Spinal cord (tissue), 10 donors: ENCODE data around the gene SPTY2D1. TPM values are rescaled to one million over a fixed set of nuclear protein-coding genes. Genes with fewer than 3 reads are reported as not detected.

ENCODE experiments used
- DNase-seq, 6 donors: peaks; one replicate each; pipeline versions ENCODE4 v3.0.0 to v3.0.0-alpha.2; 2013 to 2015; ENCODE audit warnings: low spot score in 6 of 6, low read depth in 4 of 6
- H3K27ac ChIP-seq: one replicate; pipeline ENCODE4 v1.5.1; 2013; ENCODE audit warnings: low read depth, low read length, control low read depth
- H3K27me3 ChIP-seq: one replicate; pipeline ENCODE4 v1.6.1; 2013; ENCODE audit warnings: low read length; ENCODE audit not compliant: control insufficient read depth, insufficient read depth
- H3K36me3 ChIP-seq: one replicate; pipeline ENCODE4 v1.6.1; 2013; ENCODE audit warnings: low read length; ENCODE audit not compliant: control insufficient read depth, insufficient read depth
- H3K4me1 ChIP-seq: one replicate; pipeline ENCODE4 v1.6.1; 2013; ENCODE audit warnings: low read length; ENCODE audit not compliant: control insufficient read depth, insufficient read depth
- H3K4me3 ChIP-seq: one replicate; pipeline ENCODE4 v1.5.1; 2013; ENCODE audit warnings: low read depth, low read length, control low read depth
- H3K9me3 ChIP-seq: one replicate; pipeline ENCODE4 v1.6.1; 2013; ENCODE audit warnings: low read length; ENCODE audit not compliant: control insufficient read depth, insufficient read depth
- WGBS: methylation state at CpG from one replicate; pipeline ENCODE4 v1.1.5; 2013; ENCODE audit warnings: missing lambda C conversion rate; ENCODE audit not compliant: insufficient coverage; 5-methylcytosine and 5-hydroxymethylcytosine counted together
- polyA plus RNA-seq, 2 donors: library from polyadenylated mRNA; unstranded; fragments of 120-200 nt; gene quantifications; one replicate each; pipeline ENCODE4 v1.2.1, GENCODE V29; 2013; ENCODE audit not compliant: insufficient read length in 2 of 2
- total RNA-seq, 2 donors: library from RNA; depleted of rRNA in 1 of 2; stranded (reverse); fragments of 120-200 nt in 1 of 2; fragments of >200 nt in 1 of 2; gene quantifications; one replicate each; pipeline versions ENCODE4 v1.2.3 to v1.2.4, GENCODE V29; 2013 to 2014
- donor health status: healthy.

SPTY2D1 gene
- total and polyA plus RNA-seq, 4 donors = 7.5 to 21.3 (median 13.2) TPM

- Histone ChIP-seq H3K9me3 (no peaks in the 10 kb centered on the region), H3K4me1 (no peaks in the 10 kb centered on the region), H3K4me3 (no peak overlapping the region), H3K27me3 (no peaks in the 10 kb centered on the region), H3K36me3 (peaks cover 3% of the 10 kb centered on the region), H3K27ac (no peak overlapping the region)
- DNase-seq = no peak
- 100% methylated on average over 8 of the region's 14 CpGs for WGBS
These were observed 55.1 kb downstream of the SPTY2D1 start for GRCh38 chr11:18578975-18579598.

GRCh38 chr11:18575361-18575760 is 58.8 kb downstream of the SPTY2D1 start:
- DNase-seq = no peak
- no peak overlapping the region for H3K27ac ChIP-seq
- no peaks in the 10 kb centered on the region for H3K4me1 ChIP-seq
- no peaks in the 10 kb centered on the region for H3K9me3 ChIP-seq
- WGBS = no CpG with 5 or more reads among the region's 1 CpG
- H3K4me3 ChIP-seq = no peak overlapping the region
- peaks cover 15% of the 10 kb centered on the region for H3K36me3 ChIP-seq
- no peaks in the 10 kb centered on the region for H3K27me3 ChIP-seq

- H3K27ac ChIP-seq = no peak overlapping the region
- no peak overlapping the region for H3K4me3 ChIP-seq
- no peak for DNase-seq
- no peaks in the 10 kb centered on the region for H3K9me3 ChIP-seq
- WGBS = no CpG with 5 or more reads among the region's 3 CpGs
- H3K36me3 ChIP-seq = peaks cover 17% of the 10 kb centered on the region
- H3K4me1 ChIP-seq = no peaks in the 10 kb centered on the region
- H3K27me3 ChIP-seq = no peaks in the 10 kb centered on the region
These were observed 67.1 kb downstream of the SPTY2D1 start for GRCh38 chr11:18567081-18567480.

- Histone ChIP-seq H3K27ac (no peak overlapping the region), H3K36me3 (peaks cover 22% of the 10 kb centered on the region), H3K4me1 (no peaks in the 10 kb centered on the region), H3K4me3 (no peak overlapping the region), H3K27me3 (no peaks in the 10 kb centered on the region), H3K9me3 (no peaks in the 10 kb centered on the region)
- DNase-seq = no peak
These were observed 67.7 kb downstream of the SPTY2D1 start for GRCh38 chr11:18566406-18566805.

GRCh38 chr11:18564149-18564548 is 70.0 kb downstream of the SPTY2D1 start:
- peaks cover 22% of the 10 kb centered on the region for H3K36me3 ChIP-seq
- no peak for DNase-seq
- H3K4me3 ChIP-seq = no peak overlapping the region

GRCh38 chr11:18563090-18563730 is 70.9 kb downstream of the SPTY2D1 start:
- H3K27me3 ChIP-seq = no peaks in the 10 kb centered on the region
- no peak overlapping the region for H3K27ac ChIP-seq
- peaks cover 29% of the 10 kb centered on the region for H3K36me3 ChIP-seq
- H3K9me3 ChIP-seq = no peaks in the 10 kb centered on the region
- no peak overlapping the region for H3K4me3 ChIP-seq
- no peak for DNase-seq
- WGBS = 100% methylated on average over 1 of the region's 2 CpGs
- no peaks in the 10 kb centered on the region for H3K4me1 ChIP-seq

More at GRCh38 chr11:18564149-18564548, 70.0 kb downstream of the SPTY2D1 start:
- Histone ChIP-seq H3K4me1 (no peaks in the 10 kb centered on the region), H3K9me3 (no peaks in the 10 kb centered on the region), H3K27ac (no peak overlapping the region), H3K27me3 (no peaks in the 10 kb centered on the region)

Other genes starting within 250 kb of the SPTY2D1 start
- gene LDHA, start 239.8 kb downstream of the SPTY2D1 start, total RNA-seq = 100 to 1,000 TPM; 261 to 391 TPM
- gene LDHA, start 239.8 kb downstream of the SPTY2D1 start, polyA plus RNA-seq = 100 to 1,000 TPM; 308 to 343 TPM
- under 1 TPM in 1 of 2 donors, not detected in 1; 0.10 TPM for gene LDHC, start 222.0 kb downstream of the SPTY2D1 start, total RNA-seq
- not detected for gene LDHC, start 222.0 kb downstream of the SPTY2D1 start, polyA plus RNA-seq
- gene LDHAL6A, start 178.5 kb downstream of the SPTY2D1 start, total RNA-seq = under 1 TPM; 0.06 to 0.20 TPM
- gene LDHAL6A, start 178.5 kb downstream of the SPTY2D1 start, polyA plus RNA-seq = 1 to 10 TPM in 1 of 2 donors, under 1 TPM in 1; 0.54 to 1.6 TPM
- gene TSG101, start 107.4 kb downstream of the SPTY2D1 start, total RNA-seq = 100 to 1,000 TPM in 1 of 2 donors, 10 to 100 TPM in 1; 75.4 to 110 TPM
- gene TSG101, start 107.4 kb downstream of the SPTY2D1 start, polyA plus RNA-seq = 10 to 100 TPM; 79.6 to 88.8 TPM
- 10 to 100 TPM; 26.7 to 32.2 TPM for gene UEVLD, start 45.6 kb downstream of the SPTY2D1 start, total RNA-seq
- gene UEVLD, start 45.6 kb downstream of the SPTY2D1 start, polyA plus RNA-seq = 10 to 100 TPM; 16.9 to 19.8 TPM
- 1 to 10 TPM in 1 of 2 donors, under 1 TPM in 1; 0.69 to 5.8 TPM for gene MISFA, start 34.6 kb downstream of the SPTY2D1 start, total RNA-seq
- 1 to 10 TPM; 3.8 to 7.8 TPM for gene MISFA, start 34.6 kb downstream of the SPTY2D1 start, polyA plus RNA-seq
- 1 to 10 TPM; 4.9 to 6.6 TPM for gene TMEM86A, start 64.4 kb upstream of the SPTY2D1 start, total RNA-seq
- gene TMEM86A, start 64.4 kb upstream of the SPTY2D1 start, polyA plus RNA-seq = 1 to 10 TPM; 5.9 to 6.2 TPM
- gene IGSF22, start 91.8 kb upstream of the SPTY2D1 start, total RNA-seq = 1 to 10 TPM in 1 of 2 donors, under 1 TPM in 1; 0.20 to 1.3 TPM
- gene IGSF22, start 91.8 kb upstream of the SPTY2D1 start, polyA plus RNA-seq = 1 to 10 TPM; 3.5 to 4.5 TPM
- 10 to 100 TPM; 18.0 to 25.9 TPM for gene PTPN5, start 157.5 kb upstream of the SPTY2D1 start, total RNA-seq
- gene PTPN5, start 157.5 kb upstream of the SPTY2D1 start, polyA plus RNA-seq = 10 to 100 TPM; 80.1 to 92.8 TPM